Mesenchymal stem cell (in vitro differentiated cells and primary cell): ENCODE measurements around the gene TM6SF1.

ENCODE experiments used
- DNase-seq: peaks from one replicate; pipeline ENCODE4 v3.0.0-alpha.2; 2013
- H2AFZ ChIP-seq: one replicate; pipeline ENCODE4 v1.6.1; 2013; ENCODE audit warnings: low read depth, mild to moderate bottlenecking, control low read depth, inconsistent platforms, low read length, moderate library complexity
- H2AK5ac ChIP-seq: 2 replicates; pipeline ENCODE4 v1.6.1; 2013; ENCODE audit warnings: low read length, moderate library complexity, mild to moderate bottlenecking, inconsistent platforms; ENCODE audit not compliant: severe bottlenecking
- H2BK120ac ChIP-seq: one replicate; pipeline ENCODE4 v1.6.1; 2013; ENCODE audit warnings: low read depth, mild to moderate bottlenecking, inconsistent platforms, low read length, moderate library complexity
- H2BK12ac ChIP-seq, 2 experiments: one replicate each; pipeline ENCODE4 v1.6.1; 2013; ENCODE audit warnings: inconsistent platforms in 2 of 2, low read length in 2 of 2, mild to moderate bottlenecking in 2 of 2, moderate library complexity in 2 of 2, control low read depth in 1 of 2
- H2BK15ac ChIP-seq: one replicate; pipeline ENCODE4 v1.6.1; 2013; ENCODE audit warnings: mild to moderate bottlenecking, low read depth, inconsistent platforms; ENCODE audit not compliant: poor library complexity, severe bottlenecking
- H2BK5ac ChIP-seq: 2 replicates; pipeline ENCODE4 v1.6.1; 2013; ENCODE audit warnings: low read depth, mild to moderate bottlenecking, low read length, control low read depth, inconsistent platforms; ENCODE audit not compliant: poor library complexity, severe bottlenecking
- H3K14ac ChIP-seq, 2 experiments: one replicate each; pipeline ENCODE4 v1.6.1; 2013; ENCODE audit warnings: inconsistent platforms in 2 of 2, low read length in 2 of 2, control low read depth in 1 of 2, mild to moderate bottlenecking in 1 of 2, moderate library complexity in 1 of 2
- H3K18ac ChIP-seq, 2 experiments: one replicate each; pipeline ENCODE4 v1.6.1; 2013; ENCODE audit warnings: inconsistent platforms in 2 of 2, low read length in 2 of 2, control low read depth in 1 of 2, low read depth in 1 of 2, mild to moderate bottlenecking in 1 of 2
- H3K23ac ChIP-seq, 2 experiments: one replicate each; pipeline ENCODE4 v1.6.1; 2013; ENCODE audit warnings: inconsistent platforms in 2 of 2, low read length in 2 of 2, mild to moderate bottlenecking in 2 of 2, moderate library complexity in 2 of 2, control low read depth in 1 of 2
- H3K27ac ChIP-seq: 2 replicates; pipeline ENCODE4 v1.5.1; 2013; ENCODE audit warnings: mild to moderate bottlenecking, moderate library complexity, low read length, control low read depth, inconsistent platforms; ENCODE audit not compliant: poor library complexity, severe bottlenecking
- H3K27me3 ChIP-seq, 2 experiments: 2 replicates each; pipeline versions ENCODE4 v1.6.1 to v1.7.0; 2013; ENCODE audit warnings: low read length in 2 of 2, mild to moderate bottlenecking in 2 of 2, moderate library complexity in 2 of 2, control low read depth in 1 of 2, inconsistent platforms in 1 of 2; ENCODE audit not compliant: control insufficient read depth in 1 of 2, insufficient read depth in 1 of 2
- H3K36me3 ChIP-seq, 2 experiments: 2 replicates each; pipeline versions ENCODE4 v1.6.1 to v1.7.0; 2013; ENCODE audit warnings: low read length in 2 of 2, control low read depth in 1 of 2, inconsistent platforms in 1 of 2, low read depth in 1 of 2, mild to moderate bottlenecking in 1 of 2; ENCODE audit not compliant: insufficient read depth in 2 of 2, control insufficient read depth in 1 of 2
- H3K4ac ChIP-seq, 2 experiments: one replicate each; pipeline ENCODE4 v1.6.1; 2013; ENCODE audit warnings: inconsistent platforms in 2 of 2, low read length in 2 of 2, mild to moderate bottlenecking in 2 of 2, moderate library complexity in 2 of 2, control low read depth in 1 of 2, low read depth in 1 of 2
- H3K4me1 ChIP-seq: 2 replicates; pipeline ENCODE4 v1.6.1; 2013; ENCODE audit warnings: low read depth, low read length, control low read depth; ENCODE audit not compliant: control insufficient read depth, insufficient read depth
- H3K4me2 ChIP-seq: 2 replicates; pipeline ENCODE4 v1.6.1; 2013; ENCODE audit warnings: low read length, mild to moderate bottlenecking, inconsistent platforms; ENCODE audit not compliant: poor library complexity, severe bottlenecking
- H3K4me3 ChIP-seq, 2 experiments: 2 replicates each; pipeline versions ENCODE4 v1.5.1 to v1.7.0; 2013; ENCODE audit warnings: low read length in 2 of 2, mild to moderate bottlenecking in 2 of 2, control low read depth in 1 of 2, low read depth in 1 of 2; ENCODE audit not compliant: insufficient read depth in 1 of 2
- H3K79me1 ChIP-seq: replicated peaks from 2 replicates; pipeline ENCODE4 v1.6.1; 2013; ENCODE audit warnings: mild to moderate bottlenecking, control low read depth, low read length, inconsistent platforms; ENCODE audit not compliant: poor library complexity, severe bottlenecking
- H3K9ac ChIP-seq: 2 replicates; pipeline ENCODE4 v1.7.0; 2013; ENCODE audit warnings: mild to moderate bottlenecking, low read length, moderate library complexity
- H3K9me3 ChIP-seq: 2 replicates; pipeline ENCODE4 v1.7.0; 2013; ENCODE audit warnings: mild to moderate bottlenecking, low read length; ENCODE audit not compliant: control insufficient read depth
- H4K8ac ChIP-seq: one replicate; pipeline ENCODE4 v1.6.1; 2013; ENCODE audit warnings: inconsistent platforms, mild to moderate bottlenecking, low read length, moderate library complexity
- H4K91ac ChIP-seq: one replicate; pipeline ENCODE4 v1.6.1; 2013; ENCODE audit warnings: mild to moderate bottlenecking, low read length, inconsistent platforms
- WGBS: methylation state at CpG from one replicate; pipeline ENCODE4 v1.1.7; 2013; ENCODE audit warnings: mixed read lengths; 5-methylcytosine and 5-hydroxymethylcytosine counted together

The TM6SF1 gene

GRCh38 chr15:83112956-83113299, 5.5 kb downstream of the TM6SF1 start:
- no peak overlapping the region for H2AFZ ChIP-seq
- no peak for DNase-seq
- no peak overlapping the region for H2BK5ac ChIP-seq
- H4K8ac ChIP-seq, result peak overlapping the region; percentile 83
- H3K79me1 ChIP-seq, result no peaks in the 10 kb centered on the region
- no peak overlapping the region for H3K4me2 ChIP-seq
- WGBS, result 47% methylated on average over 3 of the region's 3 CpGs
- H3K4me1 ChIP-seq, result peaks cover 12% of the 10 kb centered on the region
- H2BK120ac ChIP-seq, result peak overlapping the region; percentile 86
- peaks cover 31% of the 10 kb centered on the region in 2 experiments for H3K27me3 ChIP-seq
- peak overlapping the region in 1 of 2 experiments; percentile 40 for H3K18ac ChIP-seq
- H3K4ac ChIP-seq, result peak overlapping the region in 1 of 2 experiments; percentile 46
- no peak overlapping the region for H2AK5ac ChIP-seq
- peak overlapping the region; percentile 1 to 59 for H2BK12ac ChIP-seq
- no peaks in the 10 kb centered on the region for H3K36me3 ChIP-seq
- H2BK15ac ChIP-seq, result no peak overlapping the region
- H3K9ac ChIP-seq, result no peak overlapping the region
- H4K91ac ChIP-seq, result peak overlapping the region; percentile 60
- H3K9me3 ChIP-seq, result no peaks in the 10 kb centered on the region
- H3K23ac ChIP-seq, result no peak overlapping the region
- H3K4me3 ChIP-seq, result no peak overlapping the region
- no peak overlapping the region for H3K27ac ChIP-seq
- H3K14ac ChIP-seq, result no peak overlapping the region

GRCh38 chr15:83113881-83114674, 6.6 kb downstream of the TM6SF1 start:
- H3K4ac ChIP-seq, result peak overlapping the region in 1 of 2 experiments; percentile 9
- H3K4me2 ChIP-seq, result no peak overlapping the region
- peaks cover 19% of the 10 kb centered on the region in 2 experiments for H3K27me3 ChIP-seq
- no peak overlapping the region for H2BK120ac ChIP-seq
- H2AFZ ChIP-seq, result no peak overlapping the region
- H3K9ac ChIP-seq, result no peak overlapping the region
- no peak overlapping the region for H2BK5ac ChIP-seq
- H3K36me3 ChIP-seq, result no peaks in the 10 kb centered on the region
- no peaks in the 10 kb centered on the region for H3K79me1 ChIP-seq
- no peaks in the 10 kb centered on the region for H3K9me3 ChIP-seq
- no peak overlapping the region for H3K4me3 ChIP-seq
- H2AK5ac ChIP-seq, result no peak overlapping the region
- peak overlapping the region; percentile 55 for H4K91ac ChIP-seq
- H3K27ac ChIP-seq, result no peak overlapping the region
- H2BK15ac ChIP-seq, result no peak overlapping the region
- H3K4me1 ChIP-seq, result peaks cover 7% of the 10 kb centered on the region
- H3K14ac ChIP-seq, result no peak overlapping the region
- no peak overlapping the region for H3K23ac ChIP-seq
- no peak overlapping the region for H4K8ac ChIP-seq
- no peak for DNase-seq
- WGBS, result 93% methylated on average over 5 of the region's 5 CpGs
- no peak overlapping the region for H2BK12ac ChIP-seq
- no peak overlapping the region for H3K18ac ChIP-seq

DNA sequence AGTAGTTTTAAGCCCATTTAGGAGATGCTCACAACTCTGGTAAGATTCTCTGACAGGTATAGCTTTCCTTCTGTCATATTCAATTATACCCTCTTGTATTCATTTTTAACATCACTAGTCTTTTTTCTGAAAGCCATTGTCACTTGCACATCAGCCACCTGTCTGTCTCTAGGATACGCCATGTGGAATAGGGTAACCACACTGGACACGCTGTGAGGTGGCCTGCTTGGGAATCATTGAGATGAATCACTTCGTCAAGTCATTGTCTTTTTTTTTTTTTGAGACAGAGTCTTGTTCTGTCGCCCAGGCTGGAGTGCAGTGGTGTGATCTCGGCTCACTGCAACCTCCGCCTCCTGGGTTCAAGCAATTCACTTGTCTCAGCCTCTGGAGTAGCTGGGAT, 7.4 kb downstream of the TM6SF1 start:
- no peak overlapping the region for H3K4ac ChIP-seq
- H3K27ac ChIP-seq, result no peak overlapping the region
- no peak for DNase-seq
- no peak overlapping the region for H3K4me3 ChIP-seq
- no peak overlapping the region for H2AK5ac ChIP-seq
- no peaks in the 10 kb centered on the region for H3K36me3 ChIP-seq
- no peaks in the 10 kb centered on the region for H3K9me3 ChIP-seq
- no peak overlapping the region for H4K8ac ChIP-seq
- H2AFZ ChIP-seq, result no peak overlapping the region
- WGBS, result over 99% methylated on average over 6 of the region's 6 CpGs
- H3K23ac ChIP-seq, result no peak overlapping the region
- no peak overlapping the region for H3K9ac ChIP-seq
- no peak overlapping the region for H4K91ac ChIP-seq
- no peak overlapping the region for H3K14ac ChIP-seq
- H3K4me1 ChIP-seq, result peaks cover 7% of the 10 kb centered on the region
- no peak overlapping the region for H2BK12ac ChIP-seq
- peaks cover 11 to 12% of the 10 kb centered on the region in 2 experiments for H3K27me3 ChIP-seq
- no peak overlapping the region for H3K18ac ChIP-seq
- no peak overlapping the region for H2BK15ac ChIP-seq
- H3K4me2 ChIP-seq, result no peak overlapping the region
- H2BK120ac ChIP-seq, result no peak overlapping the region
- no peaks in the 10 kb centered on the region for H3K79me1 ChIP-seq
- no peak overlapping the region for H2BK5ac ChIP-seq

DNA sequence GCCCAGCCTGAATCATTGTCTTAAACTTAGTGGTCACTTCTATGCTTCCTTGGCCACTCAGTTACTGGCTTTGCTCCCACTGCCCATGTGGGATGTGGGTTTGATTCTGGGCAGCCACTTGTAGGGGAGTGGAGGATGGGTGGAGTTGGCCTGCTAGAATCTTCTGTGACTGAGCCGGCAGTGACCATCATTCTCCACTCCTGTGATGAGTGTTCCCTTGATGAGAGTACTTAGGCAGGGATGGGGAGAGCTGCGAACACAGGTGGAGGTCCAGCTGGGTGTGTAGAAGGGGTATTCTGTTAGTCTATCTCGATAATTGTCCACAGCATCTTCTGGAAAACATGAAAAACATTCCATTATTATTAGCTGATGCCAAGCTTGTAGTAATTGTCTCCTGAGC, 8.0 kb downstream of the TM6SF1 start:
- Histone ChIP-seq H2BK15ac (peak overlapping the region; percentile 53), H3K9me3 (no peaks in the 10 kb centered on the region), H3K4me2 (no peak overlapping the region), H3K4me3 (no peak overlapping the region), H3K4me1 (peaks cover 7% of the 10 kb centered on the region), H2BK12ac (no peak overlapping the region), H3K27me3 (peaks cover 6% of the 10 kb centered on the region in 2 experiments), H3K79me1 (no peaks in the 10 kb centered on the region), H3K36me3 (no peaks in the 10 kb centered on the region), H3K9ac (no peak overlapping the region), H4K91ac (no peak overlapping the region), H3K18ac (no peak overlapping the region), H2BK120ac (no peak overlapping the region), H2AK5ac (no peak overlapping the region), H2BK5ac (no peak overlapping the region), H2AFZ (no peak overlapping the region), H3K14ac (no peak overlapping the region), H3K4ac (no peak overlapping the region), H4K8ac (no peak overlapping the region), H3K27ac (no peak overlapping the region), H3K23ac (no peak overlapping the region)
- 96% methylated on average over 2 of the region's 3 CpGs for WGBS
- DNase-seq, result no peak
